Thyroid gland (tissue), 4 donors: Measurements from ENCODE around the gene ZCRB1. TPM values are rescaled to one million over a fixed set of nuclear protein-coding genes. Genes with fewer than 3 reads are reported as not detected.

ENCODE experiments used
- DNase-seq, 2 donors: peaks; one replicate each; pipeline ENCODE4 v3.0.0-alpha.2; 2019
- H3K27ac ChIP-seq, 3 donors: fragments of 200-600 bp; sonication (generic); 1 replicate in 2 of 3; 2 replicates in 1 of 3; pipeline ENCODE4 v1.5.1; 2016 to 2019; ENCODE audit warnings: mild to moderate bottlenecking in 1 of 3, moderate library complexity in 1 of 3
- H3K27me3 ChIP-seq: fragments of 200-600 bp; sonication (generic); one replicate; pipeline ENCODE4 v1.5.1; 2019
- H3K36me3 ChIP-seq, 2 donors: fragments of 200-600 bp; sonication (generic); one replicate each; pipeline ENCODE4 v1.5.1; 2016 to 2019
- H3K4me1 ChIP-seq, 2 donors: fragments of 200-600 bp; sonication (generic); one replicate each; pipeline ENCODE4 v1.5.1; 2017 to 2019
- H3K4me3 ChIP-seq, 3 donors: fragments of 200-600 bp; sonication (generic); replicated peaks in 1 of 3; 1 replicate in 2 of 3; 2 replicates in 1 of 3; pipeline ENCODE4 v1.5.1; 2016; ENCODE audit warnings: mild to moderate bottlenecking in 1 of 3
- H3K9me3 ChIP-seq: fragments of 200-600 bp; sonication (generic); one replicate; pipeline ENCODE4 v1.5.1; 2017
- CTCF ChIP-seq, 6 experiments: fragments of 200-600 bp in 3 of 6; fragments of 450-650 bp in 3 of 6; sonication (generic) in 3 of 6; IDR thresholded peaks; one replicate each; pipeline ENCODE4 v1.5.1; 2016 to 2019; ENCODE audit warnings: antibody characterized with exemption in 6 of 6, mild to moderate bottlenecking in 2 of 6, inconsistent platforms in 1 of 6, moderate library complexity in 1 of 6
- POLR2A ChIP-seq, 2 donors: fragments of 450-650 bp; IDR thresholded peaks; one replicate each; pipeline ENCODE4 v1.6.1; 2017; ENCODE audit warnings: antibody characterized with exemption in 2 of 2, mild to moderate bottlenecking in 2 of 2, moderate library complexity in 1 of 2
- WGBS, 2 donors: methylation state at CpG; one replicate each; pipeline ENCODE4 v1.1.5; 2017; 5-methylcytosine and 5-hydroxymethylcytosine counted together
- intact Hi-C: fragments of 100-400 bp; cut with DNase I; formaldehyde crosslinking; loops from one replicate; pipeline ENCODE4 v1.15.1; 2023
- total RNA-seq, 4 donors: library from RNA; depleted of rRNA; stranded (reverse); fragments of >200 nt; gene quantifications; one replicate each; pipeline ENCODE4 v1.2.3, GENCODE V29; 2016

The ZCRB1 gene
- total RNA-seq, 4 donors from 2014 or later, result 30.7 to 42.3 (median 34.9) TPM

- Histone ChIP-seq H3K9me3 (no peaks in the 10 kb centered on the region), H3K27ac (no peak overlapping the region), H3K4me1 (no peaks in the 10 kb centered on the region), H3K36me3 (no peaks in the 10 kb centered on the region), H3K27me3 (no peaks in the 10 kb centered on the region), H3K4me3 (no peak overlapping the region)
- no peak for DNase-seq
- intact Hi-C loops, result no loop called here
- 83 to 90% methylated on average over 4 of the region's 4 CpGs for WGBS, 2 donors
- TF ChIP-seq POLR2A (IDR thresholded peaks at IDR 0.05) (no peak), CTCF (IDR thresholded peaks at IDR 0.05) (no peak)
Observed at GRCh38 chr12:42298887-42299286, 27.0 kb downstream of the ZCRB1 start.

- WGBS, 2 donors, result 85 to 87% methylated on average over 5 of the region's 5 CpGs
- H3K4me1 ChIP-seq, result no peaks in the 10 kb centered on the region
- intact Hi-C loops, result no loop called here
- TF ChIP-seq CTCF (IDR thresholded peaks at IDR 0.05), result no peak
- no peak for TF ChIP-seq POLR2A (IDR thresholded peaks at IDR 0.05)
- no peak for DNase-seq
- no peak overlapping the region for H3K4me3 ChIP-seq
- H3K36me3 ChIP-seq, result no peaks in the 10 kb centered on the region
- no peaks in the 10 kb centered on the region for H3K27me3 ChIP-seq
- no peak overlapping the region for H3K27ac ChIP-seq
- no peaks in the 10 kb centered on the region for H3K9me3 ChIP-seq
Observed at GRCh38 chr12:42296503-42297109, 29.3 kb downstream of the ZCRB1 start.

GRCh38 chr12:42291680-42292079 is 34.2 kb downstream of the ZCRB1 start:
- WGBS, 2 donors, result 91 to 95% methylated on average over 2 of the region's 2 CpGs
- Histone ChIP-seq H3K36me3 (no peaks in the 10 kb centered on the region), H3K9me3 (no peaks in the 10 kb centered on the region), H3K27ac (no peak overlapping the region), H3K4me3 (no peak overlapping the region), H3K4me1 (no peaks in the 10 kb centered on the region), H3K27me3 (no peaks in the 10 kb centered on the region)
- intact Hi-C loops, result no loop called here
- no peak for DNase-seq
- TF ChIP-seq CTCF (IDR thresholded peaks at IDR 0.05), result no peak
- TF ChIP-seq POLR2A (IDR thresholded peaks at IDR 0.05), result no peak

- intact Hi-C loops, result no loop called here
- TF ChIP-seq POLR2A (IDR thresholded peaks at IDR 0.05), result no peak
- no peak for TF ChIP-seq CTCF (IDR thresholded peaks at IDR 0.05)
- 54 to 59% methylated on average over 9 of the region's 9 CpGs for WGBS, 2 donors
Observed at GRCh38 chr12:42288544-42288943, 37.4 kb downstream of the ZCRB1 start.

GRCh38 chr12:42286741-42287140 is 39.2 kb downstream of the ZCRB1 start:
- no peak for TF ChIP-seq CTCF (IDR thresholded peaks at IDR 0.05)
- no peak for TF ChIP-seq POLR2A (IDR thresholded peaks at IDR 0.05)
- Histone ChIP-seq H3K27ac (no peak overlapping the region), H3K27me3 (no peaks in the 10 kb centered on the region), H3K4me3 (no peak overlapping the region), H3K9me3 (no peaks in the 10 kb centered on the region), H3K4me1 (no peaks in the 10 kb centered on the region), H3K36me3 (no peaks in the 10 kb centered on the region)
- WGBS, 2 donors, result 86 to 90% methylated on average over 26 of the region's 26 CpGs
- DNase-seq, result no peak
- intact Hi-C loops, result no loop called here

More at GRCh38 chr12:42288544-42288943, 37.4 kb downstream of the ZCRB1 start:
- Histone ChIP-seq H3K9me3 (no peaks in the 10 kb centered on the region), H3K4me1 (no peaks in the 10 kb centered on the region), H3K36me3 (no peaks in the 10 kb centered on the region), H3K27ac (no peak overlapping the region), H3K4me3 (no peak overlapping the region), H3K27me3 (no peaks in the 10 kb centered on the region)
- no peak for DNase-seq
